NCI-H2196 (cell line): ENCODE data around the gene GRAMD2B.
"Not testable (repeated sequence)": the region's sequence is repeated elsewhere in the genome, so short reads cannot be mapped to it uniquely, and the experiment has no call there.

Experiments used
- DNase-seq: peaks from one replicate; lab custom pipeline; 2025; ENCODE audit not compliant: unreplicated experiment; lab: John Stamatoyannopoulos, UW

GRAMD2B gene

DNA sequence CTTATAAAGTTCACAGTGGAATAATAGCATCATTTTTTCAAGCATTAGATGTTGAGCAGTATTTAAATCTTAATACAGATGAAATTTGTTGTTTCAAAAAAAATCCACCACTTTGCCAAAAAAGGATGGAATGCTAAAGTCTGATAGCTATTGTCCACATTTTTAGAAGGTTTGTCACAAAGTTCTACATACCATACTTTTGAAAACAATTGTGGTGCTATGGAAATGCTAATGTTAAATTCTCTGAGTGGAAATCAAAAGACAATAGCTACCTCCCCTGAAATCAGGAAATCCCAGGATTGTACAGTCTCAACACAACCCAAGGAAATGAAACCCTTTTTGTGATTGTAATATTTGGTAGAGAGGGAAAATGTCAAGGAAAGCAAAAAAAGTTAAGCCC is 19.3 kb upstream of the GRAMD2B start:
- no peak for DNase-seq

DNA sequence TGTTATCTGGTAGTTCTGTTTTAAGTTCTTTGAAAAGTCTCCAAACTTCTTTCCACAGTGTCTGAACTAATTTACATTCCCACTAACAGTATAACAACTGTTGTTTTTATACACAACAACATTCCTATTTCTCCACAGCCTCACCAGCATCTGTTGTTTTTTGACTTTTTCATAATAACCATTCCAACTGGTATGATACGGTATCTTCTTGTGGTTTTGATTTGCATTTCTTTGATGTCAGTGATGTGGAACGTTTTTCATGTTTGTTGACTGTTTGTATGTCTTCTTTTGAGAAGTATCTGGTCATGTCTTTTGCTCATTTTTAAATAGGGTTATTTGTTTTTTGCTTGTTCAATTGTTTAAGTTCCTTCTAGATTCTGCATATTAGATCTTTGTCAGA is 12.6 kb upstream of the GRAMD2B start:
- no peak for DNase-seq

DNA sequence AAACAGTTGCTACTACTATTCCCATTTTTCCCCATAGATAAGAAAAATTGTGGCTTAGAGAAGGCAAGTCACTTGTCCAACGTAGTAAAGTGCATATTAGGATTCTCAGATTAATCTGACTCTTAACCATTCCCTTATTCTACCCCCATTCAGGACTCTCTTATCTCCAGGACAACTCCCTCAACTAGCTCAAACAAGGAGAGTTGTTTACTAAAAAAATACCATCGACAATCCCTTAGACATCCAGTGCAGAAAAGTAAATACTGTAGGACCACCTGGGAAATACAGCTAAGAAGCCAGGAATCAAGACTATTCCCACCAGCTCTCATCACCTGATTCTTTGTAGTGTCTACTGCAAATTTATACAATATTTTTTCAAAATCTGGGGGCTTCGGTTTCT is 9.4 kb upstream of the GRAMD2B start:
- no peak for DNase-seq

DNA sequence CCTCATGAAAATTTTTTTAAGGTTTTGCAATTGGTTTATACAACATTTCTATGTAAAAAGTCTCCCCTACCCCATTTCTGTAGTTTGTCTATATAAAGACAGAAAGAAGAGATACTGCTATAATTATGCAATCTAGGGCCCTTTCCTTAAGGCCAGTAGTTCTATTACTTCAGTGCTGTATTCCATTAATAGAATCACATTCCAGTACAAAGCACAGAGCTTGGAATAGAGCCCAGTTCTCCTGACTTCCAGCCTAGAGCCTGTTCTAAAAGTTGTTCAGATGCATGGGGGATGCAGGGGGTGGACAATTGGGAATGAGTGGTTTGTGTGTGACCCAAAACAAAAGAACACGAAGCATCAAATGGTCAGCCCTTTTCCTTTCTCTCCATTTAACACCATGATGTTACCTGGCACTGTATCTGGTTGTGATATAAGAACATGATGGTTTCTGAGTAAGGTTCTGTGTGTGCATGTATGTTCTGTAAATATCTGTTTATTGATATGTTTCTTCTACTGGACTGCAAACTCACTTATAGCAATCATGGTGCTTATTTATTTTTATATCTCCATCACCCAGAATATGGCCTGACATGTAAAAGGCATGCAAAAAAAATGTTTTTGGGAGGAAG is 8.2 kb upstream of the GRAMD2B start:
- DNase-seq: no peak

DNA sequence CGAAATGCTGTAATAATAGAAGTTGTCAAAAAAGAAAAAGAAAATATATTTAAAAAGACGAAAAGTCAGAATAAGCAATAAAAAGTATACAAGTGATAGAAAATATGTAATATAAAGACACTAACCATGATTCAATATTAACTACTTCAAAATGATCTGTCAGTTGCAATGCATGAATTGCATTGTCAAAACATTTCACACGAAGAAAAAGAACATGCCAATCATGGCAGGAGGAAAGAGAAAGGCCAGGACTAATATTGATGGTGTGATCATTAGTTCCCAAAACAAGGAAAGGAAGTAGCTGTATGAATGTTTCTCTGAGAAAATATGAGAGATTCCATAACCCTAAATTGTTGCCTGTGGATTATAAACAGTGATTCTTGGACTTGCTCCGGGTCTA is 7.4 kb upstream of the GRAMD2B start:
- no peak for DNase-seq

DNA sequence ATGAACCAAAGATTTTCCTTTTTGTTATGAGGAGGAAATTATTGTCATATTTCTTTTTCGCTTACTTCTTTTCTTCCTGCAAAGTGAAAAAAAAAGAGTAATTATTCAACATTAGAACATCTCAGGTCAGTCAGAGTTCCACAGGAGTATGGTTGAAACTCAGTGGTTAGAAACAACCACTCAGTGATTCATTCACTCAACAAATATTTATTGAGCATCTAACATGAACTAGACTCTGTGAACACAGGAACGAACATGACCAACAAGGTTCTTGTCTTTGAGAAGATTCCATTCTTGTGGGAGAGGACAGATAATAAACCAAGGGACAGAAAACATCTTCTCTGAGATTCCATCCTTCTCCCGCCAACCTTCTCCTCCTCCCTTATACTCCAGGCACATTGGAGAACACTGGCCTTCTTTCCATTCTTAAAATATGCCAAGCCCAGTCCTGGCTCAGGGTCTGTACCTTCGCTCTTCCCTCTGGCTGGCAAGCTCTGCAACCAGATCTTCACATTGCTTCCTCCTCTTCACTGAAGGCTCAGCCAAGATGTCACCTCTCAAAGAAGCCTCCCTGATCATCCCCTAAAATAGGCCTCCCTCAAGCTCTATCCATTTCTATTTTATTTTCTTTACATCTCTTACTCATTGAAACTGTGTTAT is 6.8 kb upstream of the GRAMD2B start:
- no peak for DNase-seq

DNA sequence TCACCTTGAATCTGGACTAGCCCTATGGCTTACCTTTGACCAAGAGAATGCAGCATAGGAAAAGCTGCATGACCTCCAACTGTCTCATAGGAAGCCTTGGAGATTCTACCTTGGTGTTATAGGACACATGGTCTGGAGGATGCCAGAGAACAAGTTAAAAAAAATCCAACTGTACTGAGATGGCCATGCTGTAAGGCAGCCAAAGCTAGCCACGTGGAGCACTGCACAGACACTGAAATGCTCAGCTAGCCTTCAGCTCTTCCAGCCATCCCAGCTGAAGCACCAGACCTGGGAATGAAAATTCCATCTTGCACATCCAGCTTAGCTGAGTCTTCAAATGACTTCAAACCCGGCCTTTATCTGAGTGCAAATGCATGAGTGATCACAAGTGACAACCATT is 6.0 kb upstream of the GRAMD2B start:
- no peak for DNase-seq

DNA sequence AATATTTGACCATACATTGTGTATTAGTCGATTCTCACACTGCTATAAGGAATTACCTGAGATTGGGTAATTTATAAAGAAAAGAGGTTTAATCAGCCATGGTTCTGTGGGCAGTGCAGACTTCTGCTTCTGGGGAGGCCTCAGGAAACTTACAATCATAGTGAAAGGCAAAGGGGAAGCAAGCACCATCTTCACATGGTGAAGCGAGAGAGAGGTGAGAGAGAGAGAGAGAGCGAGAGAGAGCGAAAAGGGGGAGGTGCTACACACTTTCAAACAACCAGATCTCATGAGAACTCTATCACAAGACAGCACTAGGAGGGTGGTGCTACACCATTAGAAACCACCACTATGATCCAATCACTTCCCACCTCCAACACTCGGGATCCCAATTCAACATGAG is 4.1 kb upstream of the GRAMD2B start:
- DNase-seq: no peak

DNA sequence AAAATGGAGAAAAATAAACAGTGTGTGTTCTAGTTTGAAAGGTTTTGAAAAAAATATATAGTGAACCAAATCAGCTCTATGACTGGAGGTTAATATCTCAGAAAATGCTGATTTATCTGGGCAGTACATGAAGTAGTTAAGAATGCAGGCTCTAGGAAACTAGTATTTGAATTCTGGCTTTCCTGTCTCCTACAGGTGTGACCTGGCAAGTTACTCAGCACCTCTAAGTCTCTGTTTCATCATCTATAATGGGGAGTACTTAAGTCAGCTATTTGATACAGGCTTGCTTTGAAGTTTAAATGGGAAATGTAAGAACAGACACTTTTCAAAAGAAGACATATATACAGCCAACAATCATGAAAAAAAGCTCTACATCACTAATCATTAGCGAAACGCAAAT is 5.2 kb downstream of the GRAMD2B start:
- no peak for DNase-seq

DNA sequence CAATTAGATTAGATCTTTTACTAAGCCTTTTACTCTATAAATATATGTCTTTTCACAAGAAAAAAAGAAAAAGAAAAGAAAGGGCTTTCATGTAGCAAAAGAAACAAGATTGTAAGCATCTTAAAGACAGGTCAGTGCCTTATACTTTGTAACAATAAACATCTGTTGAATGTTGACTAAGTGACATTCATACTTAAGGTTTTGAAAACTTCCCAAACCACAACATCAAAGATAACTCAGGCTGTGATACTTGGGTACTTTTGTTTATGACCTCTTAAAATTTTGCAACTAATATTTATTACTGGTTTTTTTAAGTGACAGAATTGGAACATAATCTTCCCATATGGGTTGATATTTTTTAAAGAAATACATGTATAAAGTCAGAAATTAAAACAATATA is 7.4 kb downstream of the GRAMD2B start:
- no peak for DNase-seq

DNA sequence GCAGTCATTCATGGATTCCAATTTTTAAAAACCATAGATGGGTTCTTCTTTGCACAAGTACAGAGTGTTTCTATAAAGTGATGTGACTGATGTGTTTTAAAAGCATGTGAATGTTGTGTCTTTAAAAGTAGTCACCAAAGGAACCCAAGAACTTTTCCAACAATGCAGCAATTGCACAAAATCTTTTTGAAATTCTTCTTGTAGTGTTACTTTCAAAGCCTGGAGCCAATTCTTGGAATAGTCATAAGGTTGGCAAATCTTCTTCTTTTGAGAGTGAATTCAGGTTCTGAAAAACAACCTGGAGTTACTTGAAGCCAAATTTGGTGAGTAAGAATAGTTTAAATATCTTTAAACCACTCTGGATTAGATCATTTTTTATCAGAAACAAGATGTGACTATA is 10.5 kb downstream of the GRAMD2B start:
- DNase-seq: no peak

DNA sequence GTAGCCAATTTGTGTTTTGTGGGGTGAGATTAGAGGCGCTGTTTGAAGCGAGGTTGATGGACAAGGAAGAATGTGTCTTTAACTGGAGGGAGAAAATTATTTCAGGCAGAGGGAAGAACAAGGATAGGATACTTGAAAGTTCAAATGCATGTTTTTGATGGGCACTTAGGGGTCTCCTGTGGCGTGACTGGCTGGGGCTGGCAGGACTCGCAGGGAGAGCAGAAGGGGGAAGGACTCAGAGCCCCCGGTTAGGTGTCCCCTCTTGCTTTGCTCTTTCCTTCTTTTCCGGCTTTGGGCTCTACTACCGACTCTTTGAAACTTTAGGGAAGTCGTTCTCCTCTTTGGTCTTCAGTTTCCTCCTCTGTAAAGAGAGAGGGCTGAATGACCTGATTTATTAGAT is 12.1 kb downstream of the GRAMD2B start:
- DNase-seq: no peak

DNA sequence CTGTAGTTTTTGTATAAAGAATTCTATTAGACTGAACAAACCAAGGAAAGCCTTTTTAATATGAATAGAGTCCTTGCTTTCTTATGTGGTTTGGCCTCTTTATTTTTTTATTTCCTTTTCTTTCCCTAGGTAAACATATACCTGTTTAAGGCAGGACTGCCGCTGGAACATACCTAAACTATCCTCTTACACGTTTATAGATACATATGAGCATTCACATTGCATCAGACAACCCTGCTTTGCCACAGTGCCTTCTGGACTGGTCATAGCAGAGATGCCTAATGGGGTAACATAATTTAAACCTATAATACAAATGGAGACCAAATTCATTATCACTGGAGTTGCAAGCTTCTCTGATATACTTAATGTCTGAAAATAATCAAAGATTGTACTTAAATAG is 12.5 kb downstream of the GRAMD2B start:
- DNase-seq: no peak

DNA sequence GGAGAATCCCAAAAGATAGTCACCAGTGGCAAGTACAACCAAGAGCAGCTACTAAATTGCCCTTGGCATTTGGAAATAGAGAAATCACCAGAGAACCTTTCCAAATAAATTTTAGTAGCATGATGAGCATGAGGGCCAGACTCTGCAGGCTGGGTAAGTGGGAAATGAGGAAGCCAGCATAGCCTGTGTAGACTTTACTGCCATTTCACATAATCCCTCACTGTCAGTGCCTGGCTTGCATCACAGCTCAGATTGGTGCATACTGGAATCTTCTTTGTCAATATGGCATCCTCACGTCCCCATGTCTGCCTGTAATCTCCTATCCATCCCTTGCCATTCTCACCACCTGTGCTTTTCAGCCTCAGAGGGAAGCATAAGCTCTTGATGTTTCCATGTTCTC is 14.5 kb downstream of the GRAMD2B start:
- no peak for DNase-seq

DNA sequence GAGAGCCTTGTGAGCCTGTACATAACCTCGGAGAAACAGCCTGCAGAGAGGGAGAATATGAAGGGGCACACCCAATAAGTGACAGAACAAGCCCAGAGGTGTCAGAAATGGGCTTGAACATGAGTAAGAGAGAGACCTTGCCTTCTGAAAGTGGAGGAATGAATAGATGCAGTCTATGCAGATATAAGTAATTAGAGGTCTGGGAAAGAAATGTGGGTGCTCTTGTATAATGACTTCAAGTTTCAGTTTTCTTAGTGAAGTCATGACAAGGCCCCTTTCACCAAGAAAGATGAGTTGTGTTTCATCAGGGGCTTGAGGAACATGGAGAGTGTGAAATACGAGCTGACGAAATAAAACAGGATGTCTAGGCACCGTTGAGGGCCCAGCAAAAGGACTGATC is 15.1 kb downstream of the GRAMD2B start:
- DNase-seq: no peak

DNA sequence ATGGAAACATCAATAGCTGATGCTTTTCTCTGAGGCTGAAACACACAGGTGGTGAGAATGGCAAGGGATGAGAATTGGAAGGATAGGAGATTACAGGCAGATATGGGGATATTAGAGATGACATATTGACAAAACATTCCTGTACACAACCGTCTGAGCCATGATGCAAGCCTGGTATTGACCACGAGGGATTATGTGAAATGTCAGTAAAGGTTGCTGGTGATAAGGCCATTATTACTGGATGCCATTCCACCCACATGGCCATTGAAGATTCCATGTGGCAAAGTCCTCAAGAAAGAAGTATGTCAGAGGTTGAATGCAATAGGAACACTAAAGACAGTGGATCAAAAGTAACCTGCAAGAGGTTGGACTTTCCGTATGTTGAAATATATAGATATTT is 15.7 kb downstream of the GRAMD2B start:
- DNase-seq: no peak

DNA sequence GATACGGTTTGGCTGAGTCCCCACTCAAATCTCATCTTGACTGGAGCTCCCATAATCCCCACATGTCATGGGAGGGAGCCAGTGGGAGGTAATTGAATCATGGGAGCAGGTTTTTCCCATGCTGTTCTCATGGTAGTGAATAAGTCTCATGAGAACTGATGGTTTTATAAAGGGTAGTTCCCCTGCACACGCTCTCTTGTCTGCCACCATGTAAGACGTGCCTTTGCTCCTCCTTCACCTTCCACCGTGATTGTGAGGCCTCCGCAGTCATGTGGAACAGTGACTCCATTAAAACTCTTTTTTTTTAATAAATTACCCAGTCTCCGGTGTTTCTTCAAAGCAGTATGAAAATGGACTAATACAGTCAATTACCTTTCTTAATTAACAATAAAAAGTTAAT is 16.5 kb downstream of the GRAMD2B start:
- not testable (repeated sequence) for DNase-seq

DNA sequence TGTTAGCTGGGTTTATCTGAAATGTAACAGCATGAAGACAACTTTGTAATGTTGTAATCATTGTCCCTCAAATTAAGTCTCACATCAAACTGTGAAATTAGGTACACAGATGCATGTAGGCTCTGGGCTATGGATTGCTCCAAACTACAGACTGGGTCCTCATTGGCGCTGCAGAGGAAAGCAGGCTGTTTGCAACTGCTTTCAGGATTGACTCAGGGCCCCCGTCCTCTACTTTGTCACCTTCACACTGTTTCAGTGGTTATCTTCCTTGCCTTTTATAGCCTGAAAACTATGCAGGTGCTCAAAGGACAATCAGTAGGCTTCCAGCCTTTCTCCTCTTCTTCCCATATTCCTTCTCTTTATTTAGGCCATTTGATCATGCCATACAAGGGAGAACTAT is 18.0 kb downstream of the GRAMD2B start:
- no peak for DNase-seq

DNA sequence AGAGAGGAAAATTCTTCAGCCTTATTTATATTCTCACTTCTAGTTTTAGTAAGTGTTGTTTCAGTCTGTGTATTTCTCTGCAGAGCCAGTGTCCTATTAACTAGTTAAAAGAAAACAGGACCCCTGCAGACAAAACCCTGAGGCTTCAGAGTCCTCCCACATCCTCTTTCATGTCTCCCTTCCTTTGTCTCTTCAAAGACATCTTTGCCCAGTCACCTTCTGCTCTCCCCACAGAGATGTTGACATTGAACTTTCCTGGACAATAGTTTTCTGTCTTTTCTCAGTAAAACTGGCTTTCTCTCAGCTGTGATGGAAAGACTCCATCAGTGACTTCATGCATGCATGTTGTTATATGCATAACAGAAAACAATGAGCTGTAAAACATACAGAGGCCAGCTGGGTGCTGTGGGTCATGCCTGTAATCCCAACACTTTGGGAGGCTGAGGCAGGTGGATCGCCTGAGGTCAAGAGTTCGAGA is 20.2 kb downstream of the GRAMD2B start:
- DNase-seq: no peak

DNA sequence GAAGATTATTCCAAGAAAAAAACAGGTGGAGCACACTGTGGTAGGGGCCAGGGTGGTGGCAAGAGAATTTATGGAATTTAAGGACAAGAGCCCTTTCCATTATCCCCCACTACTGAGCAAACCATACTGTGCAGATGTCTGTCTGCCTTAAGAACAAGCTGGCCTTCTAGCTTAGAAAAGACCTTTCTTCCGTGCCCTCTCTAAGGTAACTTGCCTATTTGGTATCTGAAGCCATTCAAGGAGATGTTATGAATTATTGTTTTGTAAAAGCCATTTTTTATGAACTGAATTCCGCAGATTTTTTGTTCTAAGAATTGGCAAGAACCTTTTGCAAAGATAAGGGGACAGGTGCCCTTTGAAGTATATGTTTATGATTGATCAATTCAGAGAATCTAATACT is 20.9 kb downstream of the GRAMD2B start:
- DNase-seq: no peak

DNA sequence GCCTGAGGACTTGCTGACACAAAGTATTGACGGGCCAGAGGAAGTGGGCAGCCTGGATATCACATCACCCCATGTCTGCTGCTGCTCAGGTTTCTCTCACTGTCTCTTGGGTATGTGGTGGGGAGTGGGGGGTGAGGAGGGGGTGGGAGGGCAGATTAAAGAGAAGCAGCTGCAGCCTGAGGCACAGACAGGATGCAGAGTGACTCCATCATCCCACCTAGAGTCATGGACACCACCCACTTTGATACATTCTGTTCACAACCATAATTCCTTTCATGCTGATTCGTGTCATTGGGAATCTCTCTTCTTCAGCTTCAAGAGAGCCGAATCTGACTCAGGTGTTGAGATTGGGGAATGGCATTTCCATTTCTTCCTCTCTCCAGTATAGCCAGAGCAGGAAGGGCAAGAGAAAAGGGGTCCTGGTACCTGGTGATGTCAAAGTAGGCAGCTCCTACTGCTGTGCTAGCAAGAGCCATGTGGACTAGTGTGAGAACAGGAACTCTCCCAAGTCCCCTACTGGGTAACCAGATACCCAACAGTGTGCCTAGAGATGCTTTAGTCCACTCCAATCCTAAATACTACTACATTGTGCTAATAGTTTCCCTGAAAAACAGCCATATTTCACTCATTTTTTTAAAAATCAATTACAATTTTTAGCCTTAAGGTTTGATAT is 22.4 kb downstream of the GRAMD2B start:
- DNase-seq: no peak

DNA sequence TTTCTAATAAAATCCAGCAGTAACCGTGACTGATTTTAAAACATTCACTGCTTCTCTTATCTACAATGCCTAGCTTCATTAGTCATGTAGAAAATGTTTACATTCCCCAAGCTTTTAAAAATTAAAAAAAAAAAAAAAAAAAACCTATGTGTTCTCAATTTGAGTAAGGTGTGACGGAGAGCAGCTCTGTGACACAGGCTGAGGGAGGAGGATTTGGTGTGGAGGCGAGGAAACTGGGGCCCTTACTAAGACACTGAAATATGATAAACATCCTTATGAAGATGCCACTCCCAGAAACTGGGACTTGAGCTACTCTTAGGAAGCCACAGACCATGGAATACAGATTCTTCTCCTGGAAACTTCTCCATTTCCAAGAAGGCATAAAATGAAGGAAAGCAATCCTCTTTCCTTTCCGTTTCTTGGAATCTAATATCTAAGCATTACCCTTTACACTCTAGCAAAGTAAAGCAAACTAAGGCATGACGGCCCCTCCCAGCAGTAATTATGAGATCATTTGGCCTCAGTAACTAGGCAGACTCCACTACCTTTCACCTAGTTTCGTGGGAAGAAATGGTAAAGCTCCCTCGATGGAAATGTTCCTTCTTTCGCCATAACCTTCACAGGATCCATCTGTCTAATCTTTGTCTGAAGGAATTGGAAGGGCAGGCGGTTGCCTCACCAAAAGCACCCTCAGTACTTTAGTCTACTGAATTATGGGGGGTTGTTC is 23.5 kb downstream of the GRAMD2B start:
- no peak for DNase-seq
